ENCODE results near the gene LDB2. TPM values are rescaled to one million over a fixed set of nuclear protein-coding genes. Genes with fewer than 3 reads are reported as not detected.

The LDB2 gene
- total RNA-seq, 1 experiment from 2014 or later = not detected

DNA sequence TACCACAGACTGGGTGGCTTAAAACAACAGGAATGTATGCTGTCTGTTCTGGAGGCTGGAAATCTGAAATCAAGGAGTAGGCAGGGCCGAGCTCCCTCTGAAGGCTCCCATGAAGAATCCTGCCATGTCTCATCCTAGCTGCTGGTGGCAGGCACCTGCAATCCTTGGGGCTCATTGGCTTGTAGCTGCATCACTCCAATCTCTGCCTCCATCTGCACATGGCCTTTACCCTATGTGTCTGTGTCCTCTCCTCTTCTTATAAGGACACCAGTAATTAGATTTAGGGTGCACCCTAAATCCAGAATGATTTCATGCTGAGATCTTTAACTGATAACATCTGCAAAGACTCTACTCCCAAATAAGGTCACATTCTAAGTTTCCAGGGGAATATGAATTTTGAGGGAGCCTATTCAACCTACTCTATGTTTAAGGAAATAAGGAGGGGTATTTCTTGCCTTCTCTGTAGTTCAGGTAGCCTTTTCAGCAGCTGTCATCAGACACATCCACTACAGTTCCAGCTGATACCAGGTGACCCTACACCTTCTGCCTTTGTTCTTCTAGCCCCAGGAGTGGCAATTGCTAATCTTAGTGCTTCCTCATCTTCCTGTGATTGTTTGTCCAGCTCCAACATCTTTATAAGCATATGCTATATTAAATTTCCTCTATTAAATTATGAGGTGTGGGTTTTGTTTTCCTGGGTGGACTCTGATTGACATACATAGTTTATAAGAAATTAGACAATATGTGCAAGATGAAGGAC is 377.1 kb downstream of the LDB2 start:
- no peaks in the 10 kb centered on the region for H4K20me1 ChIP-seq (ENCODE audit: insufficient read depth, low read depth, low read length)
- H3K4me2 ChIP-seq (ENCODE audit: low read depth, low read length, poor library complexity, severe bottlenecking) = no peak overlapping the region
- no peaks in the 10 kb centered on the region for H3K27me3 ChIP-seq (ENCODE audit: low read length)
- no peak overlapping the region for H2AFZ ChIP-seq (ENCODE audit: low read length)
- H3K36me3 ChIP-seq (ENCODE audit: insufficient read depth, low read length) = no peaks in the 10 kb centered on the region
- no peaks in the 10 kb centered on the region for H3K9me3 ChIP-seq (ENCODE audit: low read length)
- no peaks in the 10 kb centered on the region for H3K9me2 ChIP-seq (replicated peaks; ENCODE audit: insufficient read depth, low read length)
- no peaks in the 10 kb centered on the region for H3K4me1 ChIP-seq (ENCODE audit: low read length)
- no peak overlapping the region for H3K27ac ChIP-seq (ENCODE audit: low read length)
- no peak for DNase-seq
- no peaks in the 10 kb centered on the region for H3K79me2 ChIP-seq (ENCODE audit: low read length)
- H3K9ac ChIP-seq (ENCODE audit: low read length) = no peak overlapping the region
- no peak overlapping the region for H3K4me3 ChIP-seq (ENCODE audit: low read length)

DNA sequence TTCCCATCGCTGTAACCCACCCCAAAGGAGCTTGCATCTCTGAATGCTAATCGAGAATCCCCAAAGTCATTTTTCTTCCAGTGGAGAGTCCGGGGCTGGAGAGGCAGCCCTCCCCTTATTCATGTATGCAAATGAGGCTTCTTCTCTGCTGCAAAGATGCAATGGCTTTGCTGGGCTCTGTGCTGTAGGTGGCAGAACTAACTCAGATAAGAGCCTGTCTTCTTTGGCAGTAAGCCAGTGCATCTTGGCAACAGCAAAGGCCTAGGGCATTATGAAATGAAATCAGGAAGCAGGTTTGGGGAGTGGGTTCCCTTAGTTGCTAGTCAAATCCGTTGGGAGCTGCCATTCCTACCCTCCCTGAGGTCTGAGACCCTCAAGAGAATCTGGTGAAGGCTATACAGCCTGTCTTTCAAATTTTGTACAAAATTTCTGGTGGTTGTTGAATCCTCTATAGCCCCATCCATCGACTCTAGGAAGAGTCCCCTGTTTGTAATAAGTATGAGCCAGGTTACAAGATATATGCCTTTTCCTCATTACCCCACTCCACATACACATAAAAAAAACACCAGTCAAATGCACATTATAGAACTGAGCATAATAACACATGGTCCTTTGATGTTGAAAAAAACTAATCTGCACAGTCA is 381.5 kb downstream of the LDB2 start:
- no peak overlapping the region for H3K27ac ChIP-seq (ENCODE audit: low read length)
- no peaks in the 10 kb centered on the region for H3K36me3 ChIP-seq (ENCODE audit: insufficient read depth, low read length)
- H3K9ac ChIP-seq (ENCODE audit: low read length) = no peak overlapping the region
- H3K4me3 ChIP-seq (ENCODE audit: low read length) = no peak overlapping the region
- DNase-seq = peak; percentile 66
- no peaks in the 10 kb centered on the region for H3K4me1 ChIP-seq (ENCODE audit: low read length)
- no peak overlapping the region for H2AFZ ChIP-seq (ENCODE audit: low read length)
- H4K20me1 ChIP-seq (ENCODE audit: insufficient read depth, low read depth, low read length) = no peaks in the 10 kb centered on the region
- H3K9me2 ChIP-seq (replicated peaks; ENCODE audit: insufficient read depth, low read length) = no peaks in the 10 kb centered on the region
- no peak overlapping the region for H3K4me2 ChIP-seq (ENCODE audit: low read depth, low read length, poor library complexity, severe bottlenecking)
- no peaks in the 10 kb centered on the region for H3K27me3 ChIP-seq (ENCODE audit: low read length)
- H3K79me2 ChIP-seq (ENCODE audit: low read length) = no peaks in the 10 kb centered on the region
- H3K9me3 ChIP-seq (ENCODE audit: low read length) = no peaks in the 10 kb centered on the region

DNA sequence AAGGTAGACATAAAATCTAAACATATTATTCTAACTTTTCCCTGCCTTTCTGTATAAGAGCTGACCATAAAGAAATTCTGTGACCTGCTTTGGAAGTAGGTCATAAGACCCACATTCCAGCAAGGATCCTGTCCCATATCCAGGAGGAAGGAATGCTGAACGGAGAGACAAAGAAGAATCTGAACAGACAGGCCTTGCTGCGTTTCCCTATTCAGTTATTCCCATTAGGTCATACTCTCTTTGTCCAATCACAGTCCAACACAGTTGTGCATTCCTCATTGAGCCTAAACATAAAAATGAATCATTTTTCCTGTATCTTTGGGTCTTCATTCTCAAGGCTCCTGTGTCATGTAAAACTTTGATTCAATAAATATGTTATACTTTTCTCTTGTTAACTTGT is 384.6 kb downstream of the LDB2 start:
- Histone ChIP-seq H3K27me3 (ENCODE audit: low read length) (no peaks in the 10 kb centered on the region), H3K9me2 (replicated peaks; ENCODE audit: insufficient read depth, low read length) (no peaks in the 10 kb centered on the region), H3K4me3 (ENCODE audit: low read length) (no peak overlapping the region), H4K20me1 (ENCODE audit: insufficient read depth, low read depth, low read length) (no peaks in the 10 kb centered on the region), H3K9me3 (ENCODE audit: low read length) (peaks cover 7% of the 10 kb centered on the region), H2AFZ (ENCODE audit: low read length) (no peak overlapping the region), H3K4me1 (ENCODE audit: low read length) (no peaks in the 10 kb centered on the region), H3K27ac (ENCODE audit: low read length) (no peak overlapping the region), H3K79me2 (ENCODE audit: low read length) (no peaks in the 10 kb centered on the region), H3K36me3 (ENCODE audit: insufficient read depth, low read length) (no peaks in the 10 kb centered on the region), H3K4me2 (ENCODE audit: low read depth, low read length, poor library complexity, severe bottlenecking) (no peak overlapping the region), H3K9ac (ENCODE audit: low read length) (no peak overlapping the region)
- no peak for DNase-seq

DNA sequence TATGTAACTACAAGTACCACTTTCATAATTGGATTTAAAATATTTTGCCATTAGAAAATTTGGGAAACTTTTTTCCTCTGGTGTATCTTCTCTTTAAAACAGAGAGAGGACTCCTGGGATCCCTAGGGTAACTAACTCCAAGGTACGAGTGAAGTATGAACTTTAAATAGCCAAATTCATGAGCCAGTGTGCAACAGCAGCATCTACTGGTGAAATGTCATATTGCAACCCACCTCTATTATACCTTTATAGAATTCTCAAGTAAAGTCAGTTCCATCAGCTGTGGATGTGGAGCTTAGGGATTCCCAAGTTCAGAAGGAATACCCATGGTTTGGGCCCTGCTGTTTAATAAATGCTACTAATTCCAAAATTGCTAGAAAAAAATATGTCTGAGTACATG is 389.5 kb downstream of the LDB2 start:
- peak; percentile 60 for DNase-seq
- no peaks in the 10 kb centered on the region for H4K20me1 ChIP-seq (ENCODE audit: insufficient read depth, low read depth, low read length)
- H3K9ac ChIP-seq (ENCODE audit: low read length) = no peak overlapping the region
- peaks cover 7% of the 10 kb centered on the region for H3K9me3 ChIP-seq (ENCODE audit: low read length)
- H3K4me1 ChIP-seq (ENCODE audit: low read length) = no peaks in the 10 kb centered on the region
- H3K9me2 ChIP-seq (replicated peaks; ENCODE audit: insufficient read depth, low read length) = no peaks in the 10 kb centered on the region
- H3K27ac ChIP-seq (ENCODE audit: low read length) = no peak overlapping the region
- H3K4me2 ChIP-seq (ENCODE audit: low read depth, low read length, poor library complexity, severe bottlenecking) = no peak overlapping the region
- no peak overlapping the region for H3K4me3 ChIP-seq (ENCODE audit: low read length)
- no peaks in the 10 kb centered on the region for H3K36me3 ChIP-seq (ENCODE audit: insufficient read depth, low read length)
- no peak overlapping the region for H2AFZ ChIP-seq (ENCODE audit: low read length)
- H3K27me3 ChIP-seq (ENCODE audit: low read length) = no peaks in the 10 kb centered on the region
- no peaks in the 10 kb centered on the region for H3K79me2 ChIP-seq (ENCODE audit: low read length)

DNA sequence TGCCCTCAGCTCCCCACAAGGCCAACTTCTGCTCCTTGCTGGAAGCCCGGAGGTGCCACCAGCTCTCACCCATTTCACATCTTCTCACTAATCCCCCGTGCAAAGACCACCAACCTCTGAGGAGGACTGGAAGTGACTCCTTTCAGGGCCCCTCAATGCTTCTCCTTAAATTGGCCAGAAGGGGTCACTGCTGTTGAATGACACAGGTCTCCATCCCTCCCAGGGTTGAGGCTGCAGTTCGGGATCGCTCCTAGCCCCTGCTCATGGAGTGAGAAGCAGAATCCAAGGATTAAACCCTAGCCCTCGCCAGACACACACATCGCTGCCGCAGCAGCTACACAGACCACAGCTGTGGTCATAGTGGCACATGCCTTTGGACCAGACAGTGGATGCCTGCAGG is 392.7 kb downstream of the LDB2 start:
- Histone ChIP-seq H3K9me3 (ENCODE audit: low read length) (peaks cover 7% of the 10 kb centered on the region), H3K4me3 (ENCODE audit: low read length) (no peak overlapping the region), H4K20me1 (ENCODE audit: insufficient read depth, low read depth, low read length) (no peaks in the 10 kb centered on the region), H3K4me2 (ENCODE audit: low read depth, low read length, poor library complexity, severe bottlenecking) (no peak overlapping the region), H3K4me1 (ENCODE audit: low read length) (no peaks in the 10 kb centered on the region), H3K79me2 (ENCODE audit: low read length) (no peaks in the 10 kb centered on the region), H3K9me2 (replicated peaks; ENCODE audit: insufficient read depth, low read length) (no peaks in the 10 kb centered on the region), H3K9ac (ENCODE audit: low read length) (no peak overlapping the region), H3K27ac (ENCODE audit: low read length) (no peak overlapping the region), H3K27me3 (ENCODE audit: low read length) (0 out of 2 replicates have a peak, but pooled peaks cover under 1% of the 10 kb centered on the region), H2AFZ (ENCODE audit: low read length) (no peak overlapping the region), H3K36me3 (ENCODE audit: insufficient read depth, low read length) (no peaks in the 10 kb centered on the region)
- peak; percentile 49 for DNase-seq

DNA sequence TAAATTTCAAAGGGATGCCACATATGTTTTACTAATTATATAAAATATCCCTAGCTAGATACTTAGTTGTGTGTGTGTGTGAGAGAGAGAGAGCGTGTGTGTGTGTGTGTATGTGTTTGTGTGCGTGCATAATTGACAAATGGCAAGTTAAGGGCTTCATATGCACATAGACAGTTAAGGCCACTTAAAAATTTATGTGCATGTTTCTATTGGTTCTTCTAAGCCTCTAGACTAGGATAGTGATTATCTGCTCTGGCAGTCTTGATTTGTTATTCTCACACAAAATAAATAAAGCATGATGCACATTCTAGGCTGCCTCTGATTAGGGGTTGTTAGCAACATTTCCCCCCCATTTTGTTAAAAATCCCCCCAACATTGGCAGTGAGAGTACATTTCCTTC is 393.2 kb downstream of the LDB2 start:
- no peak overlapping the region for H2AFZ ChIP-seq (ENCODE audit: low read length)
- DNase-seq = no peak
- peaks cover 7% of the 10 kb centered on the region for H3K9me3 ChIP-seq (ENCODE audit: low read length)
- no peaks in the 10 kb centered on the region for H3K4me1 ChIP-seq (ENCODE audit: low read length)
- no peak overlapping the region for H3K4me3 ChIP-seq (ENCODE audit: low read length)
- no peak overlapping the region for H3K9ac ChIP-seq (ENCODE audit: low read length)
- H3K27me3 ChIP-seq (ENCODE audit: low read length) = 0 out of 2 replicates have a peak, but pooled peaks cover 2% of the 10 kb centered on the region
- H4K20me1 ChIP-seq (ENCODE audit: insufficient read depth, low read depth, low read length) = no peaks in the 10 kb centered on the region
- H3K4me2 ChIP-seq (ENCODE audit: low read depth, low read length, poor library complexity, severe bottlenecking) = no peak overlapping the region
- H3K9me2 ChIP-seq (replicated peaks; ENCODE audit: insufficient read depth, low read length) = 0 out of 2 replicates have a peak, but pooled peaks cover 2% of the 10 kb centered on the region
- H3K27ac ChIP-seq (ENCODE audit: low read length) = no peak overlapping the region
- H3K36me3 ChIP-seq (ENCODE audit: insufficient read depth, low read length) = no peaks in the 10 kb centered on the region
- H3K79me2 ChIP-seq (ENCODE audit: low read length) = no peaks in the 10 kb centered on the region

DNA sequence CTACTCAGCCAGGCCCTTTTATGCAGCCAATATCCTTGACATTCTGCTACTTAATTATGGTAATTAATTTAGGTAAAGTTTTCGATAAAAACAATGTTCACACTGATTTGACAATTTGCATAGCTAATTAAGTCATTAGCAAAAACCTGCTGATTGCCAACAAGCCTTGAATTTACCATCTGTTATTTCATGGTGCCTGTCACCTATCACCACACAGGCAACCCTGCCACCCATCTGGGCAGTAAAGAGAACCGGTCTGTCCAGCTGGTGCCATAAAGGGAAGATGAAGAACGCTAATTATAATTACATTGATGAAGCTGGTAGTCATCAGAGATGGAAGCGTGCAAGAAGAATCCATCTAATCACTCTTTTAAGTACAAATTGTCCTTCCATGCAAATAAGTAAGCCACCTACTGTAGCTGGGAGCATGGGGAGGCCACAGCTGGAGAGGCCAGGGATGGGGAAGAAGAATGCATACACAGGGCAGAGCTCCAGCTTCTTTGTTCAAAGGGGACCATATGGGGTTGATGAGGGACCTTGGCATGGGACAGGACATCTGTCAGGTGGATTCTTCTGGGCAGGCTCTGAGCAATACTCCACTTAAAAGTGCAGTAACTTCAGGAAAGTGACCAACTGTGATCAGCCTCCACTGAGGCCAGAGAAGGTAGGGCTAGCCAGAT is 394.9 kb downstream of the LDB2 start:
- no peaks in the 10 kb centered on the region for H3K36me3 ChIP-seq (ENCODE audit: insufficient read depth, low read length)
- H3K27me3 ChIP-seq (ENCODE audit: low read length) = 0 out of 2 replicates have a peak, but pooled peaks cover 2% of the 10 kb centered on the region
- H3K4me2 ChIP-seq (ENCODE audit: low read depth, low read length, poor library complexity, severe bottlenecking) = no peak overlapping the region
- no peaks in the 10 kb centered on the region for H3K79me2 ChIP-seq (ENCODE audit: low read length)
- no peaks in the 10 kb centered on the region for H3K9me3 ChIP-seq (ENCODE audit: low read length)
- no peak overlapping the region for H3K27ac ChIP-seq (ENCODE audit: low read length)
- H3K9ac ChIP-seq (ENCODE audit: low read length) = no peak overlapping the region
- DNase-seq = no peak
- no peak overlapping the region for H2AFZ ChIP-seq (ENCODE audit: low read length)
- no peak overlapping the region for H3K4me3 ChIP-seq (ENCODE audit: low read length)
- 0 out of 2 replicates have a peak, but pooled peaks cover 3% of the 10 kb centered on the region for H3K9me2 ChIP-seq (replicated peaks; ENCODE audit: insufficient read depth, low read length)
- H3K4me1 ChIP-seq (ENCODE audit: low read length) = no peaks in the 10 kb centered on the region
- H4K20me1 ChIP-seq (ENCODE audit: insufficient read depth, low read depth, low read length) = no peaks in the 10 kb centered on the region

DNA sequence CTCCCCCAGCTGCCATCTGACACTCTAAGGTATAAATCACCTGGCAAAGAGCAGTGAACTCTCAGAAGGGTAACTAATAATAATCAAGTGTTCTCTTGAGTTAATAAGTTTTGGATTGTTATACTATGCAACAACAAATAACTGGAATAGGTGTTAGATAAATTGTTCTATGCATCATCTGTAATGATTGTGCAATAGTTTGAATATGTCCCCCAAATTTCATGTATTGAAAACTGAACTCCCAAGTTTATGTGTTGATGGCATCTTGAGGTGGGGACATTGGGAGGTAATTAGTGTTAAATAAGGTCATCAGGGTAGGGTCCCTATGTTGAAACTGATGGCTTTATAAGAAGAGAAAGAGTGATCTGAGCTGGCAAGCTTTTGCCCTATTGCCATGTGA is 399.5 kb downstream of the LDB2 start:
- Histone ChIP-seq H3K4me2 (ENCODE audit: low read depth, low read length, poor library complexity, severe bottlenecking) (no peak overlapping the region), H2AFZ (ENCODE audit: low read length) (no peak overlapping the region), H4K20me1 (ENCODE audit: insufficient read depth, low read depth, low read length) (no peaks in the 10 kb centered on the region), H3K9ac (ENCODE audit: low read length) (no peak overlapping the region), H3K79me2 (ENCODE audit: low read length) (no peaks in the 10 kb centered on the region), H3K27me3 (ENCODE audit: low read length) (0 out of 2 replicates have a peak, but pooled peaks cover 2% of the 10 kb centered on the region), H3K27ac (ENCODE audit: low read length) (no peak overlapping the region), H3K4me3 (ENCODE audit: low read length) (no peak overlapping the region), H3K9me3 (ENCODE audit: low read length) (no peaks in the 10 kb centered on the region), H3K9me2 (replicated peaks; ENCODE audit: insufficient read depth, low read length) (0 out of 2 replicates have a peak, but pooled peaks cover 3% of the 10 kb centered on the region), H3K4me1 (ENCODE audit: low read length) (no peaks in the 10 kb centered on the region), H3K36me3 (ENCODE audit: insufficient read depth, low read length) (no peaks in the 10 kb centered on the region)
- no peak for DNase-seq
